PC-3 (cell line): Measurements from ENCODE around the gene MAD1L1. TPM values are rescaled to one million over a fixed set of nuclear protein-coding genes. Genes with fewer than 3 reads are reported as not detected.

Experiments
- ATAC-seq: fragments of 200-7000 bp; cut with Tn5 transposase; 2 replicates; pipeline ENCODE4 v1.9.1; 2020; ENCODE audit warnings: mild to moderate bottlenecking, moderate library complexity
- BruUV-seq: library from RNA; stranded (reverse); fragments of 400-500 nt; replicated peaks from 2 replicates; lab custom pipeline; 2021; lab: Mats Ljungman, UMichigan
- CTCF ChIA-PET: fragments of 300-600 bp; sonication (Branson Sonifier 250); formaldehyde crosslinking; loops from one replicate; lab custom pipeline; 2022; ENCODE audit warnings: antibody characterized with exemption; lab: Charles Lee
- POLR2A ChIA-PET: fragments of 300-600 bp; sonication (Branson Sonifier 250); formaldehyde crosslinking; loops from one replicate; lab custom pipeline; 2022; ENCODE audit warnings: antibody characterized with exemption; ENCODE audit not compliant: unreplicated experiment; lab: Charles Lee
- DNase-seq: peaks from one replicate; pipeline ENCODE4 v3.0.0-alpha.2; 2015
- H2AFZ ChIP-seq: fragments of 300-600 bp; sonication (generic); 2 replicates; pipeline ENCODE4 v1.6.0; 2016; ENCODE audit warnings: antibody characterized with exemption, low read length
- H3F3A ChIP-seq: fragments of 300-600 bp; sonication (generic); one replicate; pipeline ENCODE4 v1.6.0; 2017; ENCODE audit warnings: antibody characterized with exemption, low read length, control low read depth, mild to moderate bottlenecking; ENCODE audit not compliant: unreplicated experiment
- H3K27ac ChIP-seq: fragments of 300-600 bp; sonication (generic); 2 replicates; pipeline ENCODE4 v1.5.1; 2016; ENCODE audit warnings: mild to moderate bottlenecking, low read length
- H3K27me3 ChIP-seq: fragments of 300-600 bp; sonication (generic); 2 replicates; pipeline ENCODE4 v1.6.1; 2016; ENCODE audit warnings: low read length, mixed read lengths
- H3K36me3 ChIP-seq: fragments of 300-600 bp; sonication (generic); 2 replicates; pipeline ENCODE4 v1.6.1; 2016; ENCODE audit warnings: low read depth, mixed run types, low read length, mixed read lengths
- H3K4me1 ChIP-seq: fragments of 300-600 bp; sonication (generic); 2 replicates; pipeline ENCODE4 v1.5.1; 2016; ENCODE audit warnings: low read length; ENCODE audit not compliant: insufficient read depth
- H3K4me2 ChIP-seq: fragments of 300-600 bp; sonication (generic); 2 replicates; pipeline ENCODE4 v1.6.0; 2016; ENCODE audit warnings: low read length
- H3K4me3 ChIP-seq: fragments of 300-600 bp; sonication (generic); 2 replicates; pipeline ENCODE4 v1.5.1; 2016; ENCODE audit warnings: mild to moderate bottlenecking, low read length, mixed read lengths
- H3K79me2 ChIP-seq: fragments of 300-600 bp; sonication (generic); 2 replicates; pipeline ENCODE4 v1.6.1; 2017; ENCODE audit warnings: low read length, mixed read lengths
- H3K9ac ChIP-seq: fragments of 300-600 bp; sonication (generic); 2 replicates; pipeline ENCODE4 v1.6.0; 2016; ENCODE audit warnings: mild to moderate bottlenecking, low read length
- H3K9me2 ChIP-seq: fragments of 300-600 bp; sonication (generic); replicated peaks from 2 replicates; pipeline ENCODE4 v1.6.1; 2016; ENCODE audit warnings: mixed run types, low read length, mixed read lengths
- H3K9me3 ChIP-seq: fragments of 300-600 bp; sonication (generic); 2 replicates; pipeline ENCODE4 v1.6.1; 2016; ENCODE audit warnings: low read length, mixed read lengths
- H4K20me1 ChIP-seq: fragments of 300-600 bp; sonication (generic); 2 replicates; pipeline ENCODE4 v1.6.1; 2016; ENCODE audit warnings: low read length, mixed read lengths
- EZH2 ChIP-seq: fragments of 300-600 bp; sonication (generic); IDR thresholded peaks from one replicate; pipeline ENCODE4 v1.6.1; 2017; ENCODE audit warnings: antibody characterized with exemption, mild to moderate bottlenecking, low read length; ENCODE audit not compliant: unreplicated experiment
- EZH2phosphoT487 ChIP-seq: fragments of 300-600 bp; sonication (generic); IDR thresholded peaks from 2 replicates; pipeline ENCODE4 v1.6.1; 2018; ENCODE audit warnings: mild to moderate bottlenecking, antibody characterized with exemption, low read length, borderline replicate concordance
- intact Hi-C: fragments of 100-400 bp; cut with micrococcal nuclease; formaldehyde crosslinking; loops from 2 replicates; pipeline ENCODE4 v1.9.0; 2023
- total RNA-seq: library from RNA; depleted of rRNA; stranded (reverse); fragments of >200 nt; gene quantifications from 2 replicates; pipeline ENCODE4 v1.2.3, GENCODE V29; 2014
- TF ChIP-seq, protein P1 (sequence below): fragments of 300-600 bp; sonication (generic); conservative IDR thresholded peaks from 2 replicates; pipeline ENCODE4 v1.5.1; 2017; ENCODE audit warnings: antibody characterized with exemption, low read depth, mild to moderate bottlenecking, low read length

The MAD1L1 gene
- total RNA-seq, 1 experiment from 2014 or later, result 88.4 TPM

DNA sequence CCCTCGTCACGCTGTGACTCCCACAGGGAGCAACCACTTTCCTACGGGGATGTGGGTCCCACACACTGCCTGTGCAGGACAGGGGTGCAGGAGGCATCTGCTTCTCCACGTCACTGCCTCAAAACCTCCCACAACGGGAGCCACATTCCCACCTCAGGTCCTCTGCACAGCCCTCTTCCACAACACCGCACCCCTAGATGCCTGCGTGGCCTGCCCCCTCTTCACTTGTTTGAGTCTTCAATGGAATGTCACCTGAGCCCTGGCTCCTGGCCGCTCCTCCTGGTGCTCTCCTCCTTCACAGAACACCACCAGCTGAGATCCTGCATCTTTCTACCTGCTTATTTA, 73.6 kb downstream of the MAD1L1 start:
- Histone ChIP-seq H3F3A (no peaks in the 10 kb centered on the region), H3K4me3 (no peak overlapping the region), H4K20me1 (peaks cover 18% of the 10 kb centered on the region; the same call in 1 of the 2 replicates), H2AFZ (no peak overlapping the region), H3K27ac (no peak overlapping the region), H3K9me3 (no peaks in the 10 kb centered on the region), H3K36me3 (no peaks in the 10 kb centered on the region), H3K9ac (no peak overlapping the region), H3K9me2 (no peaks in the 10 kb centered on the region), H3K79me2 (no peaks in the 10 kb centered on the region), H3K4me2 (no peak overlapping the region), H3K27me3 (no peaks in the 10 kb centered on the region), H3K4me1 (peaks cover 19% of the 10 kb centered on the region)
- DNase-seq, result no peak
- CTCF ChIA-PET, result no interaction called here
- intact Hi-C loops, result loop anchor here (5.0 kb wide), 2 partner anchors 48 to 188 kb away; no protein-coding TSS in a partner anchor
- POLR2A ChIA-PET, result no interaction called here
- no peak for ATAC-seq
- TF ChIP-seq EZH2 (no peak), EZH2phosphoT487 (no peak)
- TF ChIP-seq, protein P1, sequence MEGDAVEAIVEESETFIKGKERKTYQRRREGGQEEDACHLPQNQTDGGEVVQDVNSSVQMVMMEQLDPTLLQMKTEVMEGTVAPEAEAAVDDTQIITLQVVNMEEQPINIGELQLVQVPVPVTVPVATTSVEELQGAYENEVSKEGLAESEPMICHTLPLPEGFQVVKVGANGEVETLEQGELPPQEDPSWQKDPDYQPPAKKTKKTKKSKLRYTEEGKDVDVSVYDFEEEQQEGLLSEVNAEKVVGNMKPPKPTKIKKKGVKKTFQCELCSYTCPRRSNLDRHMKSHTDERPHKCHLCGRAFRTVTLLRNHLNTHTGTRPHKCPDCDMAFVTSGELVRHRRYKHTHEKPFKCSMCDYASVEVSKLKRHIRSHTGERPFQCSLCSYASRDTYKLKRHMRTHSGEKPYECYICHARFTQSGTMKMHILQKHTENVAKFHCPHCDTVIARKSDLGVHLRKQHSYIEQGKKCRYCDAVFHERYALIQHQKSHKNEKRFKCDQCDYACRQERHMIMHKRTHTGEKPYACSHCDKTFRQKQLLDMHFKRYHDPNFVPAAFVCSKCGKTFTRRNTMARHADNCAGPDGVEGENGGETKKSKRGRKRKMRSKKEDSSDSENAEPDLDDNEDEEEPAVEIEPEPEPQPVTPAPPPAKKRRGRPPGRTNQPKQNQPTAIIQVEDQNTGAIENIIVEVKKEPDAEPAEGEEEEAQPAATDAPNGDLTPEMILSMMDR, result no peak
- no TSS peak for BruUV-seq

DNA sequence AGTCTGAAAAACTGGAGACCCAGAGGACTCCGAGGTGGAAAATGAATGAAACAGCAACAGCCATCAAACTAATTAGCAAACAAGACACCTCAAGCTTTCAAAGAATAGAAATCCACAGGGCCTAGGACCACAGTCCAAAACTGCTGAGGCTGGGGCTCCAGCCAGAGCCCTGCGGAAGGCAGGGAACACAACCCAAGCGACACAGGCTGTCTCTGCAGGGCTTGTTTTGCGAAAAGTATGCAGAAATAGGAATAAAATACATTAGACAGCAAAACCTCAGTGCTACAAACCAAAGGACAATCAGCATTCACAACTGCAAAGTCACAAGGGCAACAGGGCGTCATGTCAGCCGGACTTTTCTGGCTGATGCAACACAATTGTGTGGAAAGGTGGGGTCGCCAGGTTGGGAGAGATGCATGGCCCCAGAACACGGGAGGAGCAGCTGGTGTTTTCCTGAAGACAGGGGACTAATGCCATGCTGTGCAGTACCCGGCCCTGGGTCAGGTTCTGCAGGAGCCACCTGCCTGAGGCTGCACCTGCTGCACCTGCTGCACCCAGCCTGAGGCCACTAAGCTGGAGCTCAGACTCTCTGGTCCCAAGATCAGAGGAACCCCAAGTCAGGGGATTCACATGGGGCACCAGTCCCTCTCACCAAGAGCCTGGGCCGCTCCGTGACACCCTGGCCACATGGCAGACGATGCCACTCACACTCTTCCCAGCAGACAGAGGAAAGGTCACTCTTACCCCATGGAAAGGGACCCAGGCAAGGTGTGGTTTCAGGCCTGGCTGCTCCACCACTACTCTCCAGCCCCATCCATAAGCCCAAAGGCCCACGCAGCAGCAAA, 74.2 kb downstream of the MAD1L1 start:
- Histone ChIP-seq H3K4me1 (peaks cover 19% of the 10 kb centered on the region), H3F3A (no peaks in the 10 kb centered on the region), H3K27ac (peak overlapping the region; percentile 25; the same call in 1 of the 2 replicates), H4K20me1 (peaks cover 18% of the 10 kb centered on the region; the same call in 1 of the 2 replicates), H2AFZ (no peak overlapping the region), H3K79me2 (no peaks in the 10 kb centered on the region), H3K36me3 (no peaks in the 10 kb centered on the region), H3K9ac (no peak overlapping the region), H3K9me2 (no peaks in the 10 kb centered on the region), H3K4me2 (peak overlapping the region; percentile 42; the same call in 1 of the 2 replicates), H3K9me3 (no peaks in the 10 kb centered on the region), H3K4me3 (no peak overlapping the region), H3K27me3 (no peaks in the 10 kb centered on the region)
- TF ChIP-seq EZH2phosphoT487 (no peak), EZH2 (no peak)
- TF ChIP-seq, protein P1, result no peak
- ChIA-PET POLR2A (interaction anchor here (0.6 kb wide), 2 partner anchors 72 to 490 kb away, joined by 3 to 6 read pairs; no protein-coding TSS in a partner anchor), CTCF (interaction anchor here (0.6 kb wide), 2 partner anchors 42 to 869 kb away, joined by 3 read pairs; no protein-coding TSS in a partner anchor)
- no TSS peak for BruUV-seq
- ATAC-seq (no peak), DNase-seq (no peak)
- intact Hi-C loops, result loop anchor here (5.0 kb wide), 2 partner anchors 49 to 189 kb away; no protein-coding TSS in a partner anchor
